B cell (primary cell): ENCODE results near the gene HOXA11.

Experiments
- EZH2 ChIP-seq: IDR thresholded peaks from 2 replicates; pipeline ENCODE4 v1.6.1; 2012; ENCODE audit warnings: borderline replicate concordance, low read depth, mild to moderate bottlenecking, moderate library complexity, low read length; ENCODE audit not compliant: insufficient read depth, poor library complexity, severe bottlenecking
- TF ChIP-seq, protein P1 (sequence below): fragments of 200-600 bp; IDR thresholded peaks from one replicate; pipeline ENCODE4 v1.8.0; 2022; ENCODE audit warnings: antibody characterized with exemption, mild to moderate bottlenecking

GRCh38 chr7:27150568-27151340 is 34.3 kb downstream of the HOXA11 start:
- TF ChIP-seq, protein P1, sequence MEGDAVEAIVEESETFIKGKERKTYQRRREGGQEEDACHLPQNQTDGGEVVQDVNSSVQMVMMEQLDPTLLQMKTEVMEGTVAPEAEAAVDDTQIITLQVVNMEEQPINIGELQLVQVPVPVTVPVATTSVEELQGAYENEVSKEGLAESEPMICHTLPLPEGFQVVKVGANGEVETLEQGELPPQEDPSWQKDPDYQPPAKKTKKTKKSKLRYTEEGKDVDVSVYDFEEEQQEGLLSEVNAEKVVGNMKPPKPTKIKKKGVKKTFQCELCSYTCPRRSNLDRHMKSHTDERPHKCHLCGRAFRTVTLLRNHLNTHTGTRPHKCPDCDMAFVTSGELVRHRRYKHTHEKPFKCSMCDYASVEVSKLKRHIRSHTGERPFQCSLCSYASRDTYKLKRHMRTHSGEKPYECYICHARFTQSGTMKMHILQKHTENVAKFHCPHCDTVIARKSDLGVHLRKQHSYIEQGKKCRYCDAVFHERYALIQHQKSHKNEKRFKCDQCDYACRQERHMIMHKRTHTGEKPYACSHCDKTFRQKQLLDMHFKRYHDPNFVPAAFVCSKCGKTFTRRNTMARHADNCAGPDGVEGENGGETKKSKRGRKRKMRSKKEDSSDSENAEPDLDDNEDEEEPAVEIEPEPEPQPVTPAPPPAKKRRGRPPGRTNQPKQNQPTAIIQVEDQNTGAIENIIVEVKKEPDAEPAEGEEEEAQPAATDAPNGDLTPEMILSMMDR = peak; percentile 88
- TF ChIP-seq EZH2 = peak; percentile 35
